Right atrium auricular region (tissue), 2 donors: ENCODE measurements around the gene CHAC1. TPM values are rescaled to one million over a fixed set of nuclear protein-coding genes. Genes with fewer than 3 reads are reported as not detected.

ENCODE experiments used
- DNase-seq: peaks from one replicate; pipeline ENCODE4 v3.0.0-alpha.2; 2019; ENCODE audit warnings: low spot score
- H3K27ac ChIP-seq, 2 donors: fragments of 200-600 bp; sonication (generic); 1 replicate in 1 of 2; 2 replicates in 1 of 2; pipeline ENCODE4 v1.5.1; 2016 to 2019
- H3K27me3 ChIP-seq, 2 donors: fragments of 200-600 bp; sonication (generic); one replicate each; pipeline versions ENCODE4 v1.5.1 to v1.6.0; 2017 to 2019
- H3K36me3 ChIP-seq: fragments of 200-600 bp; sonication (generic); one replicate; pipeline ENCODE4 v1.5.1; 2016
- H3K4me1 ChIP-seq, 2 donors: fragments of 200-600 bp; sonication (generic); one replicate each; pipeline versions ENCODE4 v1.5.1 to v1.6.0; 2017 to 2019
- H3K4me3 ChIP-seq, 2 donors: fragments of 200-600 bp; sonication (generic); 1 replicate in 1 of 2; 2 replicates in 1 of 2; pipeline ENCODE4 v1.5.1; 2017 to 2019; ENCODE audit warnings: mild to moderate bottlenecking in 1 of 2, moderate library complexity in 1 of 2
- H3K9me3 ChIP-seq, 2 donors: fragments of 200-600 bp; sonication (generic); one replicate each; pipeline ENCODE4 v1.5.1; 2019
- total RNA-seq, 2 donors: library from RNA; depleted of rRNA; stranded (reverse); fragments of >200 nt; gene quantifications; one replicate each; pipeline ENCODE4 v1.1.0, GENCODE V29; 2016
- TF ChIP-seq, protein P1 (sequence below), 2 donors: fragments of 200-600 bp; sonication (generic); IDR thresholded peaks; one replicate each; pipeline ENCODE4 v1.5.1; 2019; ENCODE audit warnings: antibody characterized with exemption in 2 of 2

The CHAC1 gene
- total RNA-seq, 2 donors from 2014 or later: 11.9 to 36.1 TPM

DNA sequence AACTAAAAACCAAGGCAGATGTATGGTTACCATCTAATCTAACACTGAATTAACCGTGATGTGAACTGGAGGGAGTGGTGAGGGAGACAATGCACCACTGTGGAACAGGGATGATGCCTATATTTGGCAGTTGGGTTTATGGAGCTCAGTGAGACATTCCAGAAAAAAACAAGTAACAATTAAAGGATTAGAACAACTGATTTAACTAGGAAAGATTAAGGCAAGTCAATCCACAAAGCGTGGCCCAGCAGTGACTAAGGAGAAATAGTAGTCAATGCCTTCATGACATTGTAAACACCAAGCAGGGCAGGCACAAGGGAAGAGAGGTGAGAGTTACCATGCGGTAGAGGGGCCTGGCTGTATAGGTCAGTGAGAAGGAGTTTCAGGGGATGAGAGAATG lies 38.1 kb downstream of the CHAC1 start:
- peaks cover 47% of the 10 kb centered on the region for H3K36me3 ChIP-seq
- H3K4me3 ChIP-seq: no peak overlapping the region
- TF ChIP-seq, protein P1, sequence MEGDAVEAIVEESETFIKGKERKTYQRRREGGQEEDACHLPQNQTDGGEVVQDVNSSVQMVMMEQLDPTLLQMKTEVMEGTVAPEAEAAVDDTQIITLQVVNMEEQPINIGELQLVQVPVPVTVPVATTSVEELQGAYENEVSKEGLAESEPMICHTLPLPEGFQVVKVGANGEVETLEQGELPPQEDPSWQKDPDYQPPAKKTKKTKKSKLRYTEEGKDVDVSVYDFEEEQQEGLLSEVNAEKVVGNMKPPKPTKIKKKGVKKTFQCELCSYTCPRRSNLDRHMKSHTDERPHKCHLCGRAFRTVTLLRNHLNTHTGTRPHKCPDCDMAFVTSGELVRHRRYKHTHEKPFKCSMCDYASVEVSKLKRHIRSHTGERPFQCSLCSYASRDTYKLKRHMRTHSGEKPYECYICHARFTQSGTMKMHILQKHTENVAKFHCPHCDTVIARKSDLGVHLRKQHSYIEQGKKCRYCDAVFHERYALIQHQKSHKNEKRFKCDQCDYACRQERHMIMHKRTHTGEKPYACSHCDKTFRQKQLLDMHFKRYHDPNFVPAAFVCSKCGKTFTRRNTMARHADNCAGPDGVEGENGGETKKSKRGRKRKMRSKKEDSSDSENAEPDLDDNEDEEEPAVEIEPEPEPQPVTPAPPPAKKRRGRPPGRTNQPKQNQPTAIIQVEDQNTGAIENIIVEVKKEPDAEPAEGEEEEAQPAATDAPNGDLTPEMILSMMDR (IDR thresholded peaks at IDR 0.05): no peak
- H3K9me3 ChIP-seq: no peaks in the 10 kb centered on the region
- no peak for DNase-seq
- H3K4me1 ChIP-seq: no peaks in the 10 kb centered on the region
- H3K27me3 ChIP-seq: no peaks in the 10 kb centered on the region
- H3K27ac ChIP-seq: no peak overlapping the region

DNA sequence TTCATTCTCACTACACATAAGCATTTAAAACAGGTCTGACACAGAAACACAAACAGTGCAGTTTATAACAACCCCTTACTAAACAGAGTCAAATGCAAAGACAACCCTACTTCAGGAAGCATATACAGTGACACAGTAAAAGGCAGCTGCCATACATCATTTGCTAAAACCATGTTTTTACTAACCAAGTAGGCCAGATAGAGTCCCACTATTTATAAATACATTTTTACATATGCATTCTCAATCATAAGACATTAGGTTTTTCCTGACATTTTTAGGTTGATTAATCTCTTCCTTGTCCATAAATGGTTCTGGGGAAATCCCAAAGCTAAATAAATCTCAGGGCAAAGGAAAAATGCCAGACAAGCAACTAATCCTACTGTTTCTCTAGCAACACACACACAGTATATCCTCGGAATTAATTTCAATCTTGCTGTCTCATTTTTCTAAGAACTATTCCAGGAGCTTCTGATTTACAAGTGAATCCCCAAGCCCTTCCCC lies 39.0 kb downstream of the CHAC1 start:
- H3K27ac ChIP-seq: no peak overlapping the region
- DNase-seq: no peak
- no peaks in the 10 kb centered on the region for H3K4me1 ChIP-seq
- peaks cover 47% of the 10 kb centered on the region for H3K36me3 ChIP-seq
- H3K27me3 ChIP-seq: no peaks in the 10 kb centered on the region
- TF ChIP-seq, protein P1 (IDR thresholded peaks at IDR 0.05): no peak
- H3K4me3 ChIP-seq: no peak overlapping the region
- H3K9me3 ChIP-seq: no peaks in the 10 kb centered on the region

DNA sequence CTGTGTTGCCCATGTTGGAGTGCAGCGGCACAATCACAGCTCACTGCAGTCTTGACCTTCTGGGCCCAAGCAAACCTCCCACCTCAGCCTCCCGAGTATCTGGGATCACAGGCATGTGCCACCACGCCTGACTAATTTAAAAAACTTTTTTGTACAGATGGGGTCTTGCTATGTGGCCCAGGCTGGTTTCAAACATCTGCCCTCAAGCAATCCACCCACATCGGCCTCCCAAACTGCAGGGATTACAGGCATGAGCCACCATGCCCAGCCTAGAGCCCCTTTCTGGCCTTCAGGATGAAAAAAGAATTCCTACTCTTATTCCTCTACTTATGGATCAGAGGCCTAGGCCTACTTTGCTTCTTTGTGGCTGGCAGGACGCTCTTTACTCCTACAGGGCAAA lies 39.6 kb downstream of the CHAC1 start:
- no peak for DNase-seq
- H3K27ac ChIP-seq: no peak overlapping the region
- no peaks in the 10 kb centered on the region for H3K27me3 ChIP-seq
- H3K4me3 ChIP-seq: no peak overlapping the region
- TF ChIP-seq, protein P1 (IDR thresholded peaks at IDR 0.05): no peak
- no peaks in the 10 kb centered on the region for H3K9me3 ChIP-seq
- H3K4me1 ChIP-seq: no peaks in the 10 kb centered on the region
- H3K36me3 ChIP-seq: peaks cover 47% of the 10 kb centered on the region

DNA sequence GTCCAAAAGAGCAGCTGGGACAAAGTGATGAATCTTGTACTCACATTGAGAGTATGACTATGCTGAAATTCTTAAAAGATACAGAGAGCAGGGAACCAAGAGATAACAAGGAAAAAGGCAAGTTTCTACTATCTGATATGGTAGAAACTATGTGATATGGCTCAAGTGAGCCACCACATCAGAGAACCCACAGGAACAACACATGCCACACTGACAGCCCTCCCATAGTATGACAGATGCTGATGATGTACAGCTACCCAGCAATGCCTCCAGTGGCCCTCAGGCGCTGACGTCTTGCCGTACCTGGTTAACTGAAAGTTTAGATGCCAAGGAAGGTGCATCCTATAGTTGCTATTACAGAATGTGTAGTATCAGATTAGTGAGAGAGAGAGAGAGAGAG lies 42.4 kb downstream of the CHAC1 start:
- no peak for DNase-seq
- Histone ChIP-seq H3K9me3 (no peaks in the 10 kb centered on the region), H3K27ac (no peak overlapping the region), H3K4me1 (no peaks in the 10 kb centered on the region), H3K36me3 (peaks cover 51% of the 10 kb centered on the region), H3K4me3 (no peak overlapping the region), H3K27me3 (no peaks in the 10 kb centered on the region)
- TF ChIP-seq, protein P1 (IDR thresholded peaks at IDR 0.05): no peak

DNA sequence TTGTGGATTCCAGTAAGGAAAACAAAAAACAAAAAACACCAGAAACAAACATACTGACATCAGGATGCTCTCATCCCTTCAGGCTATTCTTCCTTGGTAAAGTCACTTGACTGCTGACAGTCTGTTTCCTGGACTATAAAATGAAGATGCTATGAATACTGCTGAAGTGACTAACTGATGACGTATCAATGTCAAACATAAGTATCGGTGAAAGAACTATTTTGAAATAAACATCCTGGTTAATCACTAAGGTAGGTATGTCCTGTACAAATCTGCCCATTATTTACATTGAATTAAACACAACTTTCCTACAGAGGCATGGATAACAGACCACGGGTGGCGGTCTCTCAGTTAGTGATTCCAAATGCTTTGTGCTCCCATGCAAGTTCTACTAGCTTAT lies 45.9 kb downstream of the CHAC1 start:
- Histone ChIP-seq H3K36me3 (peaks cover 56% of the 10 kb centered on the region), H3K27me3 (no peaks in the 10 kb centered on the region), H3K4me3 (no peak overlapping the region), H3K9me3 (no peaks in the 10 kb centered on the region), H3K4me1 (no peaks in the 10 kb centered on the region), H3K27ac (no peak overlapping the region)
- DNase-seq: no peak
- TF ChIP-seq, protein P1 (IDR thresholded peaks at IDR 0.05): no peak

DNA sequence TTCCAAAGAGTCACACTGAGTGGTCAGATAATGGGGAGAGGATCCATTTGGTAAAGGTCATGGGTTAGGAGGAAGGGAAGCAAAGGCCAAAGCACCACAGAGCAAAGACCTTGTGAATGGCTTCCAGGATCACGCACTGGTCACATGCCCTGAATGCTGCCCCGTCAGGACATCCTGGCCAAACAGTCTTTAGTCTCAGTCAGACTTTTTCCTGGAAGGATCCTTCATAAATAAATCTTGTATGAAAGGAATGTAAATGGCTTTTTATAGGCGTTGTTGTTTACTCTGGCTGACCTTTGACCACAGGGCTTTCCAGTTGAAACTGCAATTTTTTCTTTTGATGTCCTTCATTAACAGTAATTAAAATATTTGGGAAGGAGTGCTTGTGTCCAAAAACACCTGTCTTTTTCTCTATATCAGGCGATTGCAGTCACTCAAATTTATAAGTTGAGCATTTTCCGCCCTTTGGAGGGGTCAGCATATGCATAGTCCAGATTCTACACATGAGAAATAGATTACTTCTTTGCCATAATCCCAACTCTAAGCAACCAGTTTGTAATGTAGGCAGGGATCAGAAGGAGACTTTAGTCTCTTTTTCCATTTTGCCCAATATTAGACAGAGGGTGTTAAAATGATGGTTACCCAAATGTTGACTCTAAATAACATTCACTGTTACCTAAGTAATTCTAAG lies 48.4 kb downstream of the CHAC1 start:
- Histone ChIP-seq H3K9me3 (no peaks in the 10 kb centered on the region), H3K4me1 (no peaks in the 10 kb centered on the region), H3K27ac (no peak overlapping the region), H3K27me3 (no peaks in the 10 kb centered on the region), H3K36me3 (peaks cover 45% of the 10 kb centered on the region), H3K4me3 (no peak overlapping the region)
- no peak for DNase-seq
- TF ChIP-seq, protein P1 (IDR thresholded peaks at IDR 0.05): no peak
